HG03064 (cell line): ENCODE measurements around the gene CXCR5.
A peak's percentile ranks its signal among the peaks of the same experiment; 100 is the strongest.

Source experiments
- ATAC-seq: cut with Tn5 transposase; IDR thresholded peaks from one replicate; pipeline ENCODE4 v1.9.1; 2021; ENCODE audit warnings: low read depth; ENCODE audit not compliant: unreplicated experiment

Gene CXCR5

DNA sequence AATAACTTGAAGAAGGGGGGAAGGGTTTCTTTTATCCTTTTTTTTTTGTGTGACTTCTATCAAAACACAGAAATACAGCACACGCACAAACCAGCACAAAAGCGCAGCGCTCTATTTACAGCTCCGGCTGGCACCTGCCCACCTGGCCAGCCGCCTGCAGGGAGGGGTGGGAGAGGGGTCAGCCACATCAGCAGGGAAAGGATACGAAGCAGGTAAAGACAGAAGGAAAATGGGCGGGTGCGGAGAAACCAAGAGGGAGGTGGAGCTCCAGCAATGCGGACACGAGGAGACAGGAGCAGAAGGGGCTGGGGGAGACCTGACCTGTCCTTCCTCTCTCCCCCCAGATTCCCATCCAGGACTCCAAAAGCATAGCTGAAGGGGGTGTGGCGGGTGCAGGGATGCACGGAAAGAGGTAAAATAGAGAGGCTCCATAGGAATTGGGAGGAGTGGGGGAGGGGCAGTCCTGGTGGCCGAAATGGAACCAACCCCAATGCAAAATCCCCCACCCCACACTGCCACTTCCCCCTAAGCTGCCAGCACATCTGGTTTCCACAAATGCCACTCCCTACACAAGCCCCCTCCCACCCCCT is 14.1 kb downstream of the CXCR5 start:
- ATAC-seq: no peak

DNA sequence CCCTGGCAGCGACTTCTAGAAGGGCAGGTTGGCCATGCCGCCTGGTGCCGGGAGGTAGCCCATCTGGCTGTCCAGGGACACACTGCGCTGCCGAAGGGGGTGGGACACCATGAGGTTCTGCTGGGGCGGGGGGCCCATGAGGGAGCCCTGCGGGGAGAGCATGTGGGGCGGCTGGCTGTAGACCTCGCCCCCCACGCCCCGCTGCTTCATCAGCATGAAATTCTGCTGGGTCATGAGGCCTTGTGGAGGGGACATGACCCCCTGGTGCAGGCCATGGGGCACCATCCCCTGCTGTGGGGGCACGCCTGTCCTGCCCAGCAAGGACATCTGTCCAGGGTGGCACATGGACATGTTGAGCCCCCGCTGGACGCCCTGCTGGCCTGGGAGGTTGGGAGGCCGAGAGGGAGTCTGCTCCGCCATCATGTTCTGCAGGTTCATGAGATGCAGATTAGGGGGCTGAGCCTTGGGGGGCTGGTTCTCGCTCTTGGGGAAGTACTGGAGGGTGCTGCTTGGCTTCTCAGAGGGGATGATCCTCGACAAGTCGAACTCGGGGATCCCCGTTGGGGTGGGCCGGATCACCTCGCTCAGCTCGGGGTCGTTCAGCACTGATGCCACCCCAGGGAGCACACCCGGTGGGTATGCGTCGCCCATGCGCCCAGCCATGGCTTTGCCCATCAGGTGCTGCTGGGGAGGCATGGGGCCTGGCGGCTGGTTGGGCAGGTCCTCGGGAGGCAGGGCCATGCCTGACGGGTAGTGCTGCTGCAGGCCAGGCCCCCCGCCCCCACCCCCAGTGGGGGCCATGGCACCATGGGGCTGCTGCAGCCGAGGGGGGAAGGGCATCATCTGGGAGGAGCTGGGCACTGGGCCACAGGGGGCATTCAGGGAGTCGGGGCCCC is 15.0 kb downstream of the CXCR5 start:
- ATAC-seq: no peak

DNA sequence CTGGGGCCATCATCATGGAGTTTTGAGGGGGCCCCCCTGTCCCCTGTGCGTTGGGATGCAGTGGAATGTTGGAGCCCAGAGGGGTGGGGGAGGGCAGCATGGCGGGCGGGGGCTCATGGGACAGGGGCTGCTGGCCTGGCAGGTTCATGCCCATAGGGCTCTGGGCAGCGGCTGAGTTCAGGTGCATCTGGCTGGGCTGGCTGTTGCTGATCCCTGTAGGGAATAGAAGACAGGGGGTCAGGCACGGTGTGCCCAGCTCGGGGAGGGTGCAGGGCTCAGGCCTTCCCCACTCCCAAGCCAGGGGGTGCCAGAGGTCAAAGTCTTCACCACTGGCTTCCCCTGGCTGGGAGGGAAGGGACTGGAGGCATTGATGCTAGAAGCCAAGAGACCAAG is 15.6 kb downstream of the CXCR5 start:
- no peak for ATAC-seq

GRCh38 chr11:118899706-118900360 is 16.1 kb downstream of the CXCR5 start:
- no peak for ATAC-seq

DNA sequence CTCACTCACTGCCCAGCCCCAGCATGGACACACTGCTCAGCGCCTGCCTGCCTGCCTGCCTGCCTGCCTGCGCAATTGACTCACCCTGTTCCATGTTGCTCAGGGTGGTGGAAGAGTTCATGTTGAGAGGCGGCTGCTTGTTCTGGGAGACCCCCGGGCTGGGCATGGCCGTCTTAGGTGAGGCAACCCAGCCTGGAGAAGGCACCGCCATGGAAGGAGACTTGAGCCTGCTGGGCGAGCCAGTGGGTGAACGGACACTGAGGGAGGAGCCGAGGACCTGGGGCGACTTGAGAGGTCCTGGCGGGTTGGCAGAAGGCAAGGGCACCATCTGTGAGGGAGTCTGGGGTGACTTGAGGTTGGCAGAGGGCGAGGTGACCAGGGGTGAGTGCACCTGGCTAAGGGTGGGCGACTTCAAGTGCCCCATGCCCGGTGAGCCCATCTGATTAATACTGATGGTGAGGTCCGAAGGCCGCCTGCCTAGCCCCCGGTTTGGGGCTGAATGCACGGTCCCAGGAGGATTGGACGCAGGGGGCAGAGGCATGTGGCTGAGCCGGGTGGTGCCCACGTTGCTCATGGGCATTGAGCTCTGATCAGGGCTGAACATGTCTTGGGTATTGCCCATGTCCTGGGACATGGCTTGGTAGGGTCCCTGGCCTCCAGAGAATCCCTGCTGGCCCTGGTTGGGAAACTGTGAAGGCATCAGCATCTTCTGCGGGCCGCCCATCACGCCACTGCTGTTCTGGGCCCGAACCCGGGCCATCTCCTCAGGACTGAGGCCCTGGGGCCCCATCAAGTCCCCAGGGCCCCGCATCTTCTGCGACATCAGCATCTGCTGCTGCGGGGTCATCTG is 17.1 kb downstream of the CXCR5 start:
- no peak for ATAC-seq

GRCh38 chr11:118901494-118902335 is 18.0 kb downstream of the CXCR5 start:
- no peak for ATAC-seq

DNA sequence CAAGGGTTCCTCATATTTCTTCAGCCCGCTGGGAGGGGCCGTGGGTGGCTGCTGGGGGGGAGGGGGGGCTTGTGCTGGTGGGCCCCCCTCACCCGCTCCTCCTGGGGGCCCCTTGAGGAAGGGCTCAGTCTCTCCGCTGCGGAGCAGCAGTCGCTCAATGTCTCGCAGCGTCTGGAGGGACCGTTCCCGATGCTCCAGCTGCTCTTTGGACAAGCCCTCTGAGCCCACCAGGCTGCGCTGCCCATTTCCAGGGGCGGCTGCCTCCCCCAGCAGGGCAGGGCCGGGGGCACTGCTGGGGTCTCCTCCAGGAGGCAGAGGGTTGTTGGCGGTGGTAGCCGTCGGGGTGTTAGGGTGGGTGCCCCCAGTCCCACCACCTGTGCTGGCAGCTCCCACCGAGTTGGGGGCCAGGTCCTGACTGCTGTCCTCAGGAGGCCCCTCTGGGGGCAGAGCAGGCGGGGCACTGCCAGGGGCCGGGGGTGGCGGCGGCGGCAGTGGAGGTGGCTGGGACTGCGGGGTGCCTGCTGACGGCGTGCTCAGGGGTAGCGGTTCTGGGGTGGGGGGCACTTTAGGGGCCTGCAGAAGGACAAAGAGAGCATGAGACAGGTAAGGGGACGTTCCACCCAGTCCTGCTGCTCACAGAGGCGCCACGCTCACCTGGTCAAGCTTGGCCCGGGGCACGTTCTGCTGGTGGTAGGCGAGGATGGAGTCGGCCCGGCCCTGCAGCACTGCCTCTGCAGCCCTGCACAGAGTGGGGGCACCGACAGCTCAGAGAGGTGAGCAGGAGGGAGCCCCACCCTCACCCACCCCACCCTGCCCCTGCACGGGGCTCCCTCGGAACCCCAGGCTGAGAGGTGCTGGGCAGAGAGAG is 18.9 kb downstream of the CXCR5 start:
- ATAC-seq: no peak

GRCh38 chr11:118903204-118904015 is 19.7 kb downstream of the CXCR5 start:
- ATAC-seq: no peak

DNA sequence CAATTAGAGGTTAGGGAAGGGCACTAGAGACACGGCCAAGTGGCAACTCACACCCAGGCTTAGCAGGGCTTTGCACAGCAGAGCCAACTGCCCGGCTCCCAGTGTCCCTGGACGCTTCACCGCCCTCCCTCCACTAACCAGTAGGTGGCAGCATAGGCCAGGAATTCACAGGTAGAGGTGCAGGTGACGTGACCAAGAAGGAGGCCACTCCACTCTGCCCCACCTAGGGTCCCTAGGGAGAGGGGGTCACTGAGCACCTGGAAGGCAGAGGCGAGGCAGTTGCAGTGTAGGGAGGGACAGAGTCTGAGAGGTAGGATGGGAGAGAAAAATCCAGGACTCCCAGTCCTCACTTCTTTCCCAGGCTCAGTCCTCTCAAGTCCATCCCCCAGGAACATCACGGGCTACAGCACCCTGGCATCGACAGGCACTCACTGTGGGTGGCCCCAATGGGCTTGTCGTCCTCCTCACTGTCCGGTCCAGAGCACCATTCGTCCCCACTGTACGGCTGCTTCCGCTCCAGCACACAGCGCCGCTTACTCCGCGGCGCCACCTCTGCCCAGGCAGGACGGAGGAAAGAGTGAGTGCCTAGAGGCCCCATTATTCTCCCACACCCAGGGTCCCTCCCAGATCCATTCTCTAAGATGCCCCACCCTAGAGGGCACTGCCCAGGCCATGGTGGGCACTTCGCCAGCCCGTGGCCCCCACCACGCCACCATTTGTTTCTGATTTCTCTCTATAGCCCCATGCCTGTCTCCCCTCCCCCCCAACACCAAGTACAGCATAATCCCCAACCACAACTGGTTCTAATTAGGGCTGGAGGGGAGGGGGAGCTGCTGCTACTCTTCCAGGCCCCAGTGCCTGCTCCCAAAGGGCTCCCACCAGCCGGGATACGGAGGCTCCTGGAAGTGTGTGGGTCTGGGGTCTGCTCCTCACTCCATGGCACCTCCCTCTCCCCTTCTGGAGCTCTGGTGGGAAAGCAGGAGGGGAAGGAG is 23.7 kb downstream of the CXCR5 start:
- peak; percentile 74 for ATAC-seq

DNA sequence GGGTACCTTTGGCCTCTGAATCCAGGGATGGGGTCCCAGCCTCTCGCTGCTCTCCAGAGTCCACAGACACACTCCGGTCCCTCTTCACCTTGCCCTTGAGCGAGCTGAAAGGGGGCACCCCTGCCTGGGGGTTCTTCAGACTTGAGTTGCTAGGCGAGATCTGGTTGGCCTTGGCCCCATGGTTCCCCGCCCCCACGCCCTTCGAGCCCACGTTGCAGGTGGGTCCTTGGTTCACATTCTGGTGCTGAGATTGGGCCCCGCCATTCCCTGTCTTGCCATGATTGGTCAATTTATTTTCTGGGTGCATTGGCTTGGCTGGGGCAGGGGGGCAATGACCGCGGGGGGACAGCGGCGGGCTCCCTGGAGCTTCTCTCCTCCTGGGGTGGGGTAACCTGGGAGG is 24.6 kb downstream of the CXCR5 start:
- no peak for ATAC-seq

- ATAC-seq: no peak
These were observed 25.4 kb downstream of the CXCR5 start for GRCh38 chr11:118908901-118909618.

DNA sequence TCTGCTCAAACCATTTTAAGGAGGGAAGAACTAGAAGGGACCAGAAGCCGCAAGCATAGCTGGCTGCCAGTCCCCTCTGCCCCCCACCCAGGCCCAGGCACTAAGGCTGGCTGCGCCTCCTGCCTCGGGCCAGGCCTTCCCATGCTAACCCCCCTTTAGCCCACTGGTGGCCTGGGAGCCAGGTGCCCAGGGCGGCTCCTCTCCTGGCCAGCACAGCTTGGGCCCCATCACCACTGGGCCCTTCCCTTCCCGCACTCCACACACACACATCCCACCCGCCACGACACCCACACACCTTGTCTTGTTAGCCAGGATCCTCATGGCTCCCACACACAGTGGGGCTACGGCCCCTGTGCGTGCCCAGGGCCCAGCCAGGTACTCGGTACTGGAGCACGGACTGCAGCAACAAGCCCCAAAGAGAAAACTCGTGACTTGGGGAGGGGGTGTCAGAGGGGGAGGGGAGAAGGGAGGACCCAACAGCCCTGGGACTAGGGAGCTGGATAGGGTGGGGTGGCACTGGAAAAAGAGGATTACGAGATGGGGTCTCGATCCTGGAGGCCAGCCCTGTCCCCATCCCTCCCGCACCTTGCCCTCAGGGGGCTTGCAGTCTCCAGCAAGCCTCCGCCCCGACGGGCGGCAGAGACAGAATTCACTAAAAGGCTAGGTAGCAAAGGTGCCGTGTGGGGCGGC is 26.1 kb downstream of the CXCR5 start:
- ATAC-seq: no peak

DNA sequence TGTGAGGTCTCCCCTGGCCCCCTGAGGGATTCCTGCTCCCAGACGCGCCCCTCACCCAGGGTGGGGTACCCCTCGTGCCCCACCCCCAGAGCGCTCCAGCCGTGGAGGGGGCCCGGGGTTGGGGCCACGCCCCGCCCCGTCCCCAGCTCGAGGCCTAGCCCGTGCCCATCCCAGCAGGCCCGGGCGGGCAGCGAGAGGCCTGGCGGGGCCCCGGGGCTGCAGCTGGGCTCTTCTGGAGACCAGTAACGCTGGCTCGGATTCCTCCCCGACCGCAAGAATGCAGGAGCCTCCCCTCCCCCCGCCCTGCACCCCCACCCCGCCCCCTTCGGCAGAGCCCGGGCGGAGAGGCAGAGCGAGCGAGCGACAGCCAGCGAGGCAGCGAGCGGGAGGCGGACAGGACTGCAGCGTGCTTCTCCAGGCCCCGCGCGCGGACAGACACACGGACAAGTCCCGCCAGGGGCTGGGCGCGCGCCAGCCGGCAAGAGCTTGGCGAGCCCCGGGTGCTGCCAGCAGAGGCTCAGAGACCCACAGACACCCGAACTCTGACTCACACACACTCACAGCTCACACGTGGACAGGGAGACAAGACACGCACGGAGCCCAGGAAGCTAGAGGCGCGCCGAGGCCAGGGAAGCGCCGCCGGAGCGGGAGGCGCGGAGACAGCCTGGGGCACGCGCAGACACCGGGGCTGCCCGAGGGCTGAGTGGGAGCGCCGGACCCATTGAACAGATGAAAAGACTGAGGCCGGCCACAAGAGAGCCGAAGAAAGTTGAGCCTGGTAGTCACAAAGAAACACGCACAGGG is 26.8 kb downstream of the CXCR5 start:
- no peak for ATAC-seq

DNA sequence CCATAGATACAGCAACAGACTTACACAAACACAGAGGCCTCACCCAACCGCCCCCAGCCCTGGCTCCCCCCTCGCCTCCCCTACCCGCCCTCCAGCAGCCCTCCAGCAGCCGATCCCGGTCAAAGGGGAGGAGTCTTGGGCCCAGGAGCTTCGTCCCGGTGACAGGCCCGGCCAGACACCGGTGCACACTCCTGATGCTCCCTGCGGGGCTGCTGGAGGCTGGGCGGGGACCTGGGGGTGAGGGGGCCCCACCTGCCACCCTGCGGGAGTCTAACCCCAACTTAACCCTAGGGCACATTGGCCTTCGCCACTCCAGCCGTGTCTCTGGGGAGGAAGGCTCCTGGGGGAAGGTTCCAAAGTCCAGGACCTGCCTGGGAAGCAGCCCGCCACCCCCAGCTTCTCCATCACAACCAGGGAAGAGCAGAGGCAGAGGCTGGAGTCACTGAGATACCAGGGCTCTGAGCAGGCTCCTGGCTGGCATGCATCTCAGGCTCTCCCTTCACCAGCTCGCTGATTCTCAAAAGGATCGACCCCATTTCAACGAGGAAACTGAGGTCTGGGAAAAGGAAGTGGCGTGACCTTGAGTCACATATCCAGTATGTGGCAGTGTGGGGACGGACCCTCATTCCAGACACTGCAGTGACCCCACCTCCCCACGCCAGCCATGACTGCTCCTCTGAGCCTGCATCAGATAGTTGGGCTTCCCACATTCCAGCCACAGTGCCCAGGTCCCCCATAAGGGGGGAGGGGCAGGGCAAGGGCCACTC is 27.6 kb downstream of the CXCR5 start:
- no peak for ATAC-seq
